Measurements from ENCODE around the gene SORD.
"Not testable (repeated sequence)": the region's sequence is repeated elsewhere in the genome, so short reads cannot be mapped to it uniquely, and the experiment has no call there.

SORD gene

GRCh38 chr15:45058690-45059675 is 36.0 kb downstream of the SORD start:
- not testable (repeated sequence) for DNase-seq

- not testable (repeated sequence) for DNase-seq
Measured at GRCh38 chr15:45062301-45062700, 39.3 kb downstream of the SORD start.

GRCh38 chr15:45064386-45064785 is 41.4 kb downstream of the SORD start:
- no peak for DNase-seq

- not testable (repeated sequence) for DNase-seq
Measured at GRCh38 chr15:45069942-45070360, 47.0 kb downstream of the SORD start.

- DNase-seq = not testable (repeated sequence)
Measured at GRCh38 chr15:45073602-45074001, 50.6 kb downstream of the SORD start.

- DNase-seq = not testable (repeated sequence)
Measured at GRCh38 chr15:45075440-45076320, 52.7 kb downstream of the SORD start.

- DNase-seq = not testable (repeated sequence)
Measured at GRCh38 chr15:45077391-45077790, 54.4 kb downstream of the SORD start.

GRCh38 chr15:45079201-45079600 is 56.2 kb downstream of the SORD start:
- DNase-seq = not testable (repeated sequence)

GRCh38 chr15:45079628-45080246 is 56.7 kb downstream of the SORD start:
- DNase-seq = not testable (repeated sequence)

- DNase-seq = not testable (repeated sequence)
Measured at GRCh38 chr15:45080593-45080992, 57.6 kb downstream of the SORD start.

- not testable (repeated sequence) for DNase-seq
Measured at GRCh38 chr15:45082412-45082811, 59.4 kb downstream of the SORD start.

GRCh38 chr15:45083223-45083622 is 60.2 kb downstream of the SORD start:
- DNase-seq = no peak

GRCh38 chr15:45084163-45084562 is 61.2 kb downstream of the SORD start:
- DNase-seq = no peak

- DNase-seq = no peak
Measured at GRCh38 chr15:45087513-45087912, 64.5 kb downstream of the SORD start.

GRCh38 chr15:45088801-45089711 is 66.1 kb downstream of the SORD start:
- DNase-seq = no peak

GRCh38 chr15:45089712-45090373 is 66.8 kb downstream of the SORD start:
- no peak for DNase-seq

- no peak for DNase-seq
Measured at GRCh38 chr15:45091161-45091560, 68.2 kb downstream of the SORD start.

- no peak for DNase-seq
Measured at GRCh38 chr15:45091576-45091975, 68.6 kb downstream of the SORD start.

- no peak for DNase-seq
Measured at GRCh38 chr15:45093013-45093412, 70.0 kb downstream of the SORD start.

GRCh38 chr15:45093622-45094357 is 70.8 kb downstream of the SORD start:
- no peak for DNase-seq
